Lower leg skin (tissue), 4 donors: Measurements from ENCODE around the gene NPAS3. TPM values are rescaled to one million over a fixed set of nuclear protein-coding genes. Genes with fewer than 3 reads are reported as not detected.

Source experiments
- DNase-seq, 2 donors: peaks; one replicate each; pipeline ENCODE4 v3.0.0-alpha.2; 2019; ENCODE audit warnings: low spot score in 2 of 2
- H3K4me3 ChIP-seq: fragments of 200-600 bp; sonication (generic); 2 replicates; pipeline ENCODE4 v1.5.1; 2017; ENCODE audit warnings: mild to moderate bottlenecking, low read depth; ENCODE audit not compliant: poor library complexity, severe bottlenecking
- POLR2A ChIP-seq, 2 donors: fragments of 450-650 bp; IDR thresholded peaks; one replicate each; pipeline ENCODE4 v1.6.1; 2016 to 2017; ENCODE audit warnings: antibody characterized with exemption in 2 of 2, mild to moderate bottlenecking in 1 of 2, moderate library complexity in 1 of 2
- WGBS, 2 donors: methylation state at CpG; one replicate each; pipeline ENCODE4 v1.1.5; 2018; 5-methylcytosine and 5-hydroxymethylcytosine counted together
- intact Hi-C: fragments of 100-400 bp; cut with DNase I; formaldehyde crosslinking; loops from one replicate; pipeline ENCODE4 v1.15.0; 2023; ENCODE audit warnings: low total_unique reads
- total RNA-seq, 4 donors: library from RNA; depleted of rRNA; stranded (reverse); fragments of >200 nt; gene quantifications; one replicate each; pipeline ENCODE4 v1.1.0, GENCODE V29; 2016
- TF ChIP-seq, protein P1 (sequence below), 3 donors: fragments of 450-650 bp; IDR thresholded peaks; one replicate each; pipeline ENCODE4 v1.5.1; 2016; ENCODE audit warnings: antibody characterized with exemption in 3 of 3, mild to moderate bottlenecking in 3 of 3, moderate library complexity in 2 of 3

The NPAS3 gene
- total RNA-seq, 4 donors from 2014 or later, result 0.25 to 0.29 TPM; not detected in 2

DNA sequence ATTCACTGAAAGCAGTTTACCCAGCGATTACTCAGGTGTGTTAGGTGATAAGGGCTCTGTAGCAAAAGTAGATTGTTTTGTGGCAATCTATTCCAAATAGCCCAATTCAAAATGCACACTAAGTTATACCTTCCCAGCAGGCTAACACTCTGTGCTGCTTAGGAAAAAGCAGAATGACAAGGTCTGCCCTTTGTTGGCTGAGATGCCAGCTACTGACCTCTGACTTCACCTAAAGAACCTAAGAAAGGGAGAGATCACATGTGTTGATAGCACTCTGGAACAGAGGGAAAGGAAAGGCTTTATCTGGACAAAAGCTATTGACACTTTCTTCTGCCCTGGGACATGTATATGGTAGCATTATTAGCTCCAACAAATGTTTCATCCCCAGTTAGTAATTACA lies 609.9 kb downstream of the NPAS3 start:
- DNase-seq, result no peak
- 83 to 97% methylated on average over 1 of the region's 1 CpG for WGBS, 2 donors
- intact Hi-C loops, result no loop called here
- TF ChIP-seq POLR2A (IDR thresholded peaks at IDR 0.05), result no peak
- TF ChIP-seq, protein P1, sequence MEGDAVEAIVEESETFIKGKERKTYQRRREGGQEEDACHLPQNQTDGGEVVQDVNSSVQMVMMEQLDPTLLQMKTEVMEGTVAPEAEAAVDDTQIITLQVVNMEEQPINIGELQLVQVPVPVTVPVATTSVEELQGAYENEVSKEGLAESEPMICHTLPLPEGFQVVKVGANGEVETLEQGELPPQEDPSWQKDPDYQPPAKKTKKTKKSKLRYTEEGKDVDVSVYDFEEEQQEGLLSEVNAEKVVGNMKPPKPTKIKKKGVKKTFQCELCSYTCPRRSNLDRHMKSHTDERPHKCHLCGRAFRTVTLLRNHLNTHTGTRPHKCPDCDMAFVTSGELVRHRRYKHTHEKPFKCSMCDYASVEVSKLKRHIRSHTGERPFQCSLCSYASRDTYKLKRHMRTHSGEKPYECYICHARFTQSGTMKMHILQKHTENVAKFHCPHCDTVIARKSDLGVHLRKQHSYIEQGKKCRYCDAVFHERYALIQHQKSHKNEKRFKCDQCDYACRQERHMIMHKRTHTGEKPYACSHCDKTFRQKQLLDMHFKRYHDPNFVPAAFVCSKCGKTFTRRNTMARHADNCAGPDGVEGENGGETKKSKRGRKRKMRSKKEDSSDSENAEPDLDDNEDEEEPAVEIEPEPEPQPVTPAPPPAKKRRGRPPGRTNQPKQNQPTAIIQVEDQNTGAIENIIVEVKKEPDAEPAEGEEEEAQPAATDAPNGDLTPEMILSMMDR (IDR thresholded peaks at IDR 0.05), result no peak
- no peak overlapping the region for H3K4me3 ChIP-seq

GRCh38 chr14:33551963-33552362 lies 613.3 kb downstream of the NPAS3 start:
- no peak for TF ChIP-seq POLR2A (IDR thresholded peaks at IDR 0.05)
- TF ChIP-seq, protein P1 (IDR thresholded peaks at IDR 0.05), result no peak
- DNase-seq, result no peak
- H3K4me3 ChIP-seq, result no peak overlapping the region
- WGBS, 2 donors, result 73 to 79% methylated on average over 3 of the region's 3 CpGs
- intact Hi-C loops, result no loop called here

DNA sequence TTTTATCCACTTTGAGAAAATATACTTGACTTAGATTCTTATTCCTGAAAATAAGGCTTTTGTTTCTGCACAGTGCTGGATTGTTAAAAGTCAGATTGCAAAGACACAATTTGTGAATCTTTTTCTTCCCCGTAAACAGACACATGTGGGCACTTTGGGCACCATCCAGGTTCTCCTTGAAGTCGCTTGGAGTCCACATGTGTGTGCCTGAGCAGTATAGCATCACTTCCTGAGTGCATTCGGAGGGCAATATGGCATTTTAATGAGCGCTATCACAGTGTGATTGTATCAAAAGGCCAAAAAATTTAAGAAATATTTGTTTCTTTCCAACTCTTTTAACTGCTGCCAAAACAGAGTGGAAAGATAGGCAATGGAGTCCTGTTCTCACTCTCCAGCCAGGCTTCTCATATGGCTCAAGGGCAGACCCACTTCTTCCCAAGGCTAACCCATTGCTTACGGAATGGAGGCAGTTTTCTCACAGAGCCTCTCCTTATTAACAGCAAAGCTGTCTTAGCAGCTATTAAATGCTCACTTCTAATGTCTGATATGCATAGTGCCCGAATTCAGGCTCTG lies 615.1 kb downstream of the NPAS3 start:
- H3K4me3 ChIP-seq, result no peak overlapping the region
- DNase-seq, result no peak
- TF ChIP-seq, protein P1 (IDR thresholded peaks at IDR 0.05), result no peak
- no peak for TF ChIP-seq POLR2A (IDR thresholded peaks at IDR 0.05)
- WGBS, 2 donors, result 74 to 79% methylated on average over 6 of the region's 6 CpGs
- intact Hi-C loops, result no loop called here

- no peak overlapping the region for H3K4me3 ChIP-seq
- intact Hi-C loops, result no loop called here
- 83 to 90% methylated on average over 2 of the region's 2 CpGs for WGBS, 2 donors
- TF ChIP-seq, protein P1 (IDR thresholded peaks at IDR 0.05), result no peak
- no peak for TF ChIP-seq POLR2A (IDR thresholded peaks at IDR 0.05)
- no peak for DNase-seq
Observed at GRCh38 chr14:33554988-33555387, 616.3 kb downstream of the NPAS3 start.

DNA sequence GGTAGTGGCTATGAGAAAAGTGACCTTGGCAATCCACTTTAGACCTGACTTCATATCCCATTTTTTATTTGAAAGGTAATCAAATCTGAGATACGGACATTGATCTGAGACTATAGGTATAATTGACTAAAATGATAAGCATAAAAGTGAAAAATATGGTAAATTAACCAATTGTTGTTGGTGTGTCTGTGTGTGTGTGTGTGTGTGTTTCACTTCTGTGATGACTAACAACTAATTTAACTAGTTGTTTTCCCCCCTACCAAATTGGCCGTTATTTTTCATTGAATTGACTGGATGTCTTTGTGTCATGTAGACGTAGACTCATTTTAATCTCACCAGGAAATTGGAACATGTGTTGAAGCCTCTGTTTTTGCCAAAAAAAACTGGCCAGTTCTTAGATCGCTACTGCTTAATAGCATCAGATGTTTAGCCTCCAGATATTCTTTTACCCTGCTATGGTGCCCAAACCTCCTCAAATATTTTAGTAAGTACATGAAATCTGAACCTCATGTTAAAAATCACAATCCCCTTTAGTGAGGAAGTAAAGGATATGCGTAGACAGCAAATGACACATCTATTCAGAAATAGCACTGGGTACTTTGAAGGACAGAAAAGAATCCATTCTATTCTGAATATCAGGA lies 617.2 kb downstream of the NPAS3 start:
- WGBS, 2 donors, result 55 to 57% methylated on average over 5 of the region's 5 CpGs
- intact Hi-C loops, result no loop called here
- TF ChIP-seq, protein P1 (IDR thresholded peaks at IDR 0.05), result no peak
- TF ChIP-seq POLR2A (IDR thresholded peaks at IDR 0.05), result no peak
- DNase-seq, result no peak
- no peak overlapping the region for H3K4me3 ChIP-seq
